ENCODE data around the gene PPP1R12B. TPM values are rescaled to one million over a fixed set of nuclear protein-coding genes. Genes with fewer than 3 reads are reported as not detected.
A peak's percentile ranks its signal among the peaks of the same experiment; 100 is the strongest.
"Not testable (repeated sequence)": the region's sequence is repeated elsewhere in the genome, so short reads cannot be mapped to it uniquely, and the experiment has no call there.

The PPP1R12B gene
- total RNA-seq, 4 donors from 2014 or later: 747 to 1,375 (median 979) TPM

GRCh38 chr1:202411422-202411821 lies 62.9 kb downstream of the PPP1R12B start:
- peaks cover 2 to 39% (median 9%) of the 10 kb centered on the region in 3 donors for H3K4me1 ChIP-seq
- H3K4me3 ChIP-seq: no peak overlapping the region
- H3K27ac ChIP-seq: peak overlapping the region in 1 of 4 donors; percentile 40
- TF ChIP-seq POLR2AphosphoS5 (IDR thresholded peaks at IDR 0.05): no peak
- no peak for TF ChIP-seq CTCF (IDR thresholded peaks at IDR 0.05)
- no peak for TF ChIP-seq EP300 (IDR thresholded peaks at IDR 0.05)
- no peaks in the 10 kb centered on the region for H3K9me3 ChIP-seq
- H3K27me3 ChIP-seq: no peaks in the 10 kb centered on the region
- ATAC-seq: no peak
- H3K36me3 ChIP-seq: no peaks in the 10 kb centered on the region

DNA sequence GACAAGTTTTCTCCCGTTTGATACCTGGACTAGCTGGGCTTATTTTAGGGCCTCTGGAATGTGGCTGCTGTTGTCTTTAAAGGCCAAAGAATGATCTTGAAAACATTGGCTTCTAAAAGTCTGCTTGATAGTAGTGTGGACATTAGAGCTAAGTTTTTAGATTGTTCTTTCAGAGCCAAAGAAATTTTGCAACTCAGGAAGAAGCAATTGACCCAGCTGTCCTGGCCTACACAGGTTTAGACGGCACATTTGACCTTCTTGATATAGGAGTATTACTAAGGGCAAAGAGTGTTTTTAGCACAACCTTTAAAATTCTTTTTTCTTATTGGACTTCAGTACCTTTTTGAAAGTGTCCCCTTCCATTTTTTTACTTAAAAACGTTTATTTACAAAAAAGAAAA lies 63.9 kb downstream of the PPP1R12B start:
- ATAC-seq, H3K4me3 ChIP-seq, H3K36me3 ChIP-seq, H3K27ac ChIP-seq, H3K27me3 ChIP-seq, H3K9me3 ChIP-seq: not testable (repeated sequence)
- WGBS, 2 donors (ENCODE audit: low coverage in 1 of 2): 52 to 56% methylated on average over 2 to 3 of the region's 3 CpGs
- H3K4me1 ChIP-seq: peaks cover 0 to 38% (median 9%) of the 10 kb centered on the region in 3 donors

GRCh38 chr1:202416641-202417040 lies 68.1 kb downstream of the PPP1R12B start:
- ATAC-seq: no peak

DNA sequence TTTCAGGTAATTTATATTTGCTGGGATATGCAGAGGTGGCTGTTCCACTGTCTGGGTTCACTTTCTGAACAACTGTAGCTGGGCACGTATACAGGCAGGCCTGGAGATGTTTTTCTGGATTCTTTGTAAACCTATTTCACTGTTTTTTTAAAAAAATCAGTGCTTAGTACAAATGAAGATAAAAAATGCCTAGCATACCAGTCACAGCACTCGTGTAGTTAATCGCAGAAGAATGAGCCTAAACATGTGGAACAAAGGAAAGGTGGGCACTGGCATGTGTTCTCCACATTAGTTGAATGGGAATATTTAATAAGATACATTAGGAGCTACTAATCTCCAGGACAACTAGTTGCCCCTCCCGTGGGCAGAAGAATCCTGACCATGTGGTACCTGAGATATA lies 68.6 kb downstream of the PPP1R12B start:
- H3K4me3 ChIP-seq, H3K27me3 ChIP-seq, ATAC-seq, H3K9me3 ChIP-seq, H3K36me3 ChIP-seq, H3K27ac ChIP-seq: not testable (repeated sequence)
- peaks cover 0 to 23% (median 2%) of the 10 kb centered on the region in 3 donors for H3K4me1 ChIP-seq
- 76% methylated on average over 3 to 4 of the region's 4 CpGs for WGBS, 2 donors (ENCODE audit: low coverage in 1 of 2)

More at GRCh38 chr1:202416641-202417040, 68.1 kb downstream of the PPP1R12B start:
- WGBS, 2 donors (ENCODE audit: low coverage in 1 of 2): 20 to 64% methylated on average over 1 of the region's 1 CpG
- no peak for TF ChIP-seq CTCF (IDR thresholded peaks at IDR 0.05)
- TF ChIP-seq EP300 (IDR thresholded peaks at IDR 0.05): no peak
- no peak for TF ChIP-seq POLR2A (IDR thresholded peaks at IDR 0.05)
- TF ChIP-seq POLR2AphosphoS5 (IDR thresholded peaks at IDR 0.05): no peak
- no peaks in the 10 kb centered on the region for H3K36me3 ChIP-seq
- no peak overlapping the region for H3K27ac ChIP-seq
- H3K27me3 ChIP-seq: no peaks in the 10 kb centered on the region
- H3K9me3 ChIP-seq: no peaks in the 10 kb centered on the region
- H3K4me1 ChIP-seq: peaks cover under 1 to 28% (median 2%) of the 10 kb centered on the region in 3 donors
- no peak overlapping the region for H3K4me3 ChIP-seq

GRCh38 chr1:202417762-202418201 lies 69.3 kb downstream of the PPP1R12B start:
- not testable (repeated sequence) for H3K4me3 ChIP-seq, ATAC-seq, H3K27ac ChIP-seq, H3K36me3 ChIP-seq, H3K9me3 ChIP-seq, H3K27me3 ChIP-seq
- H3K4me1 ChIP-seq: peaks cover 0 to 22% (median 2%) of the 10 kb centered on the region in 3 donors

- ATAC-seq, H3K4me3 ChIP-seq, H3K9me3 ChIP-seq, H3K27me3 ChIP-seq, H3K27ac ChIP-seq: not testable (repeated sequence)
- Histone ChIP-seq H3K36me3 (peaks cover 0 to 20% of the 10 kb centered on the region in 2 donors), H3K4me1 (peaks cover 0 to 22% (median 2%) of the 10 kb centered on the region in 3 donors)
- 93 to 100% methylated on average over 3 of the region's 3 CpGs for WGBS, 2 donors (ENCODE audit: low coverage in 1 of 2)
These were observed 71.2 kb downstream of the PPP1R12B start for GRCh38 chr1:202419731-202420130.

DNA sequence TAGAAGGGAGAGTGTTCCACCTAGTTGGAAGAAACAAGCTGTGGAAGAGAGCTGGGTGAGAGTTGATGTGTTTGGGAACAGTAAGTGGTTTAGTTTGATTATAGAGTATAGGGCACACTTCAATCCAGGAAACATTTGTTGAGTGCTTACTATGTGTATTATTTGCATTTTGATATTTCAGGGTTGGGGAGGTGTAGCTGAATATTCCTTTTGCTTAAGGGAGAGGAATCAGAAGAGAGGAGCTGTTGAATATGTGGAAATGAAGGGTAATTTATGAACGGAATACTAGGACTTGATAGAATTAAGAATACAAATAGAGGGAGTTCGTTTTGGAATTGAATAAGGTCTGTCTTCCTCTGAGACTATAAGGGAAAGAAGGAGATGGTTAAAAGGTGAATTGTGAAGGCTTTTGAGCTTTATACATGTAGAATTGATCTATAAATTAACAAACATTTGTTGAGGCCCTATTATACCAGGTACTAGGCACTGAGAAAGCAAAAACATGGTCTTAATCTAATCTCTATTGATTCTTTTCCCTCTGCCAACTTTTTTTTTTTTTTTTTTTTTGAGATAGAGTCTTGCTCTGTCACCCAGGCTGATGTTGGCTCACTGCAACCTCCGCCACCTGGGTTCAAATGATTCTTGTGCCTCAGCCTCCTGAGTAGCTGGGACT lies 72.1 kb downstream of the PPP1R12B start:
- 83 to 91% methylated on average over 2 of the region's 3 CpGs for WGBS, 2 donors (ENCODE audit: low coverage in 1 of 2)

DNA sequence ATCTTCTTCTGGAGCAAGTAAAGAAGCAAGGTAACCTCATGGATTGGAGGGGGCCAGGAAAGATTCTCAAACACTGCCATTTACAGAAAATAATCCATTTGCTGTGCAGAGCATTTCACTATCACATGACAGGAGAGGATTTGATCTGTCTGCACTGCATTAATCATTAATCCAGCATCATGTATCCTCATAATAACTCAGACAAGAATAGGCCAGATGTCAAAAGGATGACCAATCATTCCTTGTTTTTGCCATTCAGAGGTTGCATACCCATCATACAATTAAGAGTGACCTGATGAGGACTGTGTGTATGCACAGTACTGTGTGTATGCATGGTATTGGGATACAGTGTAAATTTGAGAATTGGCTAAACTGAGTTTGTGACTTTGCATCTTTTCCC lies 74.2 kb downstream of the PPP1R12B start:
- ATAC-seq, H3K27me3 ChIP-seq, H3K27ac ChIP-seq, H3K9me3 ChIP-seq, H3K4me3 ChIP-seq, H3K4me1 ChIP-seq: not testable (repeated sequence)
- H3K36me3 ChIP-seq: peaks cover 0 to 44% of the 10 kb centered on the region in 2 donors

More for the DNA sequence above, 72.1 kb downstream of the PPP1R12B start:
- not testable (repeated sequence) for H3K4me3 ChIP-seq, H3K27me3 ChIP-seq, ATAC-seq, H3K27ac ChIP-seq, H3K9me3 ChIP-seq
- H3K4me1 ChIP-seq: peaks cover 0 to 22% (median 2%) of the 10 kb centered on the region in 3 donors
- peaks cover 0 to 28% of the 10 kb centered on the region in 2 donors for H3K36me3 ChIP-seq

DNA sequence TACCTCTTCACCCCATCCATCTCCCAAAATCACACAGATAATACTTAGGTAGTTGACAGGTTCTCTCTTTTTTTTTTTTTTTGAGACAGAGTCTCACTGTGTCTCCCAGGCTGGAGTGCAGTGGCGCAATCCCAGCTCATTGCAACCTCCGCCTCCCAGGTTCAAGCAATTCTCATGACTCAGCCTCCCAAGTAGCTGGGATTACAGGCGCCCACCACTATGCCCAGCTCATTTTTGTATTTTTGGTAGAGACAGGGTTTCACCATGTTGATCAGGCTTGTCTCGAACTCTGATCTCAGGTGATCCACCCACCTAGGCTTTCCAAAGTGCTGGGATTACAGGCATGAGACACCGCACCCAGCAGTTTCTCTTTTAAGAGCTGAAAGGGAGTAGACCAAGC lies 75.8 kb downstream of the PPP1R12B start:
- not testable (repeated sequence) for H3K4me3 ChIP-seq, ATAC-seq, H3K27ac ChIP-seq, H3K27me3 ChIP-seq, H3K4me1 ChIP-seq, H3K9me3 ChIP-seq
- 100% methylated on average over 3 of the region's 5 CpGs; no CpG with 5 or more reads in 1 of the 2 donors for WGBS, 2 donors (ENCODE audit: low coverage in 1 of 2)
- peaks cover 0 to 44% of the 10 kb centered on the region in 2 donors for H3K36me3 ChIP-seq

- H3K4me1 ChIP-seq, H3K27me3 ChIP-seq, ATAC-seq, H3K9me3 ChIP-seq, H3K27ac ChIP-seq, H3K4me3 ChIP-seq: not testable (repeated sequence)
- WGBS, 2 donors (ENCODE audit: low coverage in 1 of 2): 86 to 91% methylated on average over 1 of the region's 1 CpG
- H3K36me3 ChIP-seq: peaks cover 0 to 73% of the 10 kb centered on the region in 2 donors
These were observed 81.6 kb downstream of the PPP1R12B start for GRCh38 chr1:202430111-202430510.

DNA sequence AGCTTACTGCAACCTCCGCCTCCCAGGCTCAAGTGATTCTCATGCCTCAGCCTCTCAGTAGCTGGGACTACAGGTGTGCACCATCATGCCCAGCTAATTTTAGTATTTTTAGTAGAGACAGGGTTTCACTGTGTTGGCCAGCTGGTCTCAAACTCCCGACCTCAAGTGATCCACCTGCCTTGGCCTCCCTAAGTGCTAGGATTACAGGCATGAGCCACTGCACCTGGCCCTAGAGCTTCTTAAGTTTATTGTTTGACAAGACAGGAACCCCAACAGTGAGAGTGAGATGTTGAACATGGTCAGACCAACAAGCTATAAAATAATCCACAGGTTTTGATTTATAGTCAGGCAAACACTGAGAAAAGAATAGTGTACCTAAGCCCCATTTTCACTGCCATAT lies 83.8 kb downstream of the PPP1R12B start:
- H3K9me3 ChIP-seq, H3K4me3 ChIP-seq, H3K27me3 ChIP-seq, H3K27ac ChIP-seq, ATAC-seq, H3K4me1 ChIP-seq: not testable (repeated sequence)
- WGBS, 2 donors (ENCODE audit: low coverage in 1 of 2): 80% methylated on average over 1 of the region's 2 CpGs; no CpG with 5 or more reads in 1 of the 2 donors
- peaks cover 0 to 71% of the 10 kb centered on the region in 2 donors for H3K36me3 ChIP-seq

Data from gastroesophageal sphincter (tissue), 4 donors.